GM19025 (cell line): Measurements from ENCODE around the gene TYW3.

Experiments
- ATAC-seq: cut with Tn5 transposase; IDR thresholded peaks from one replicate; pipeline ENCODE4 v1.9.1; 2021; ENCODE audit warnings: mild to moderate bottlenecking, low read depth, moderate library complexity; ENCODE audit not compliant: unreplicated experiment

TYW3 gene

GRCh38 chr1:74732960-74733603 lies at the start of gene TYW3, which contains the start of gene CRYZ:
Gene TYW3, plus strand, starts transcription at chr1:74733152. Its CDS starts 93 bp downstream, at chr1:74733245.
Gene CRYZ, minus strand, starts transcription at chr1:74733050. Its CDS starts 8,229 bp downstream, at chr1:74724821.
- peak; percentile 53 for ATAC-seq

GRCh38 chr1:74683656-74684055 lies 49.3 kb upstream of the TYW3 start:
- no peak for ATAC-seq

- no peak for ATAC-seq
Observed at GRCh38 chr1:74684301-74684700, 48.7 kb upstream of the TYW3 start.

GRCh38 chr1:74686928-74687327 lies 46.0 kb upstream of the TYW3 start:
- ATAC-seq, result no peak

GRCh38 chr1:74689621-74690363 lies 43.2 kb upstream of the TYW3 start:
- ATAC-seq, result no peak

GRCh38 chr1:74690364-74690696 lies 42.6 kb upstream of the TYW3 start:
- ATAC-seq, result no peak

GRCh38 chr1:74690909-74691308 lies 42.0 kb upstream of the TYW3 start:
- no peak for ATAC-seq

- no peak for ATAC-seq
Observed at GRCh38 chr1:74693473-74693872, 39.5 kb upstream of the TYW3 start.

- no peak for ATAC-seq
Observed at GRCh38 chr1:74697832-74698231, 35.1 kb upstream of the TYW3 start.

GRCh38 chr1:74699331-74699730 lies 33.6 kb upstream of the TYW3 start:
- ATAC-seq, result no peak

GRCh38 chr1:74703386-74704182 lies 29.4 kb upstream of the TYW3 start:
- no peak for ATAC-seq

- ATAC-seq, result no peak
Observed at GRCh38 chr1:74712881-74713280, 20.1 kb upstream of the TYW3 start.

GRCh38 chr1:74713849-74714248 lies 19.1 kb upstream of the TYW3 start:
- no peak for ATAC-seq

- ATAC-seq, result no peak
Observed at GRCh38 chr1:74714429-74715235, 18.3 kb upstream of the TYW3 start.

- no peak for ATAC-seq
Observed at GRCh38 chr1:74715236-74715502, 17.8 kb upstream of the TYW3 start.

GRCh38 chr1:74715806-74716205 lies 17.1 kb upstream of the TYW3 start:
- ATAC-seq, result no peak

GRCh38 chr1:74716822-74717221 lies 16.1 kb upstream of the TYW3 start:
- no peak for ATAC-seq

- ATAC-seq, result no peak
Observed at GRCh38 chr1:74717626-74718025, 15.3 kb upstream of the TYW3 start.

- no peak for ATAC-seq
Observed at GRCh38 chr1:74726063-74726462, 6.9 kb upstream of the TYW3 start.

GRCh38 chr1:74728736-74729135 lies 4.2 kb upstream of the TYW3 start:
- no peak for ATAC-seq
